ENCODE measurements around the gene HYAL2. TPM values are rescaled to one million over a fixed set of nuclear protein-coding genes. Genes with fewer than 3 reads are reported as not detected.
A peak's percentile ranks its signal among the peaks of the same experiment; 100 is the strongest.

The HYAL2 gene
- total and polyA plus RNA-seq, 8 donors, result 67.2 to 171 (median 91.3) TPM

GRCh38 chr3:50331364-50331907, 8.9 kb upstream of the HYAL2 start:
- H3K9me3 ChIP-seq, result no peaks in the 10 kb centered on the region
- ATAC-seq (no peak), DNase-seq (peak in 1 of 4 donors; percentile 54)
- no peaks in the 10 kb centered on the region for H3K27me3 ChIP-seq
- no peak overlapping the region for H3K4me3 ChIP-seq
- intact Hi-C loops (cut with DNase I), result no loop called here
- no peak overlapping the region for H3K27ac ChIP-seq
- peaks cover 26 to 69% of the 10 kb centered on the region in 2 donors for H3K4me1 ChIP-seq
- H3K36me3 ChIP-seq, result peaks cover 0 to 46% of the 10 kb centered on the region in 2 donors
- TF ChIP-seq, protein P1, sequence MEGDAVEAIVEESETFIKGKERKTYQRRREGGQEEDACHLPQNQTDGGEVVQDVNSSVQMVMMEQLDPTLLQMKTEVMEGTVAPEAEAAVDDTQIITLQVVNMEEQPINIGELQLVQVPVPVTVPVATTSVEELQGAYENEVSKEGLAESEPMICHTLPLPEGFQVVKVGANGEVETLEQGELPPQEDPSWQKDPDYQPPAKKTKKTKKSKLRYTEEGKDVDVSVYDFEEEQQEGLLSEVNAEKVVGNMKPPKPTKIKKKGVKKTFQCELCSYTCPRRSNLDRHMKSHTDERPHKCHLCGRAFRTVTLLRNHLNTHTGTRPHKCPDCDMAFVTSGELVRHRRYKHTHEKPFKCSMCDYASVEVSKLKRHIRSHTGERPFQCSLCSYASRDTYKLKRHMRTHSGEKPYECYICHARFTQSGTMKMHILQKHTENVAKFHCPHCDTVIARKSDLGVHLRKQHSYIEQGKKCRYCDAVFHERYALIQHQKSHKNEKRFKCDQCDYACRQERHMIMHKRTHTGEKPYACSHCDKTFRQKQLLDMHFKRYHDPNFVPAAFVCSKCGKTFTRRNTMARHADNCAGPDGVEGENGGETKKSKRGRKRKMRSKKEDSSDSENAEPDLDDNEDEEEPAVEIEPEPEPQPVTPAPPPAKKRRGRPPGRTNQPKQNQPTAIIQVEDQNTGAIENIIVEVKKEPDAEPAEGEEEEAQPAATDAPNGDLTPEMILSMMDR (IDR thresholded peaks at IDR 0.05), result no peak

GRCh38 chr3:50330330-50330729, 7.8 kb upstream of the HYAL2 start:
- ATAC-seq, result no peak
- no peak overlapping the region for H3K4me3 ChIP-seq
- peaks cover 0 to 57% of the 10 kb centered on the region in 2 donors for H3K36me3 ChIP-seq
- no peaks in the 10 kb centered on the region for H3K9me3 ChIP-seq
- no peaks in the 10 kb centered on the region for H3K27me3 ChIP-seq
- intact Hi-C loops (cut with DNase I), result no loop called here
- no peak overlapping the region for H3K27ac ChIP-seq
- no peak for DNase-seq
- H3K4me1 ChIP-seq, result peaks cover 15 to 68% of the 10 kb centered on the region in 2 donors
- TF ChIP-seq, protein P1 (IDR thresholded peaks at IDR 0.05), result no peak

GRCh38 chr3:50327943-50328691, 5.6 kb upstream of the HYAL2 start, which contains the start of gene TUSC2:
Gene TUSC2, minus strand, starts transcription at chr3:50328223. Its CDS starts 124 bp downstream, at chr3:50328099.
- peak; percentile 93 for ATAC-seq
- TF ChIP-seq, protein P1 (IDR thresholded peaks at IDR 0.05), result no peak
- no peaks in the 10 kb centered on the region for H3K27me3 ChIP-seq
- H3K36me3 ChIP-seq, result peaks cover 0 to 58% of the 10 kb centered on the region in 2 donors
- H3K9me3 ChIP-seq, result no peaks in the 10 kb centered on the region
- peak; percentile 94 to 98 (median 97) for DNase-seq
- H3K27ac ChIP-seq, result peak within 1 kb of the TSS; percentile 59 to 84
- intact Hi-C loops (cut with DNase I), result no loop called here
- peaks cover 6 to 68% of the 10 kb centered on the region in 2 donors for H3K4me1 ChIP-seq
- H3K4me3 ChIP-seq, result peak within 1 kb of the TSS; percentile 95 to 100

DNA sequence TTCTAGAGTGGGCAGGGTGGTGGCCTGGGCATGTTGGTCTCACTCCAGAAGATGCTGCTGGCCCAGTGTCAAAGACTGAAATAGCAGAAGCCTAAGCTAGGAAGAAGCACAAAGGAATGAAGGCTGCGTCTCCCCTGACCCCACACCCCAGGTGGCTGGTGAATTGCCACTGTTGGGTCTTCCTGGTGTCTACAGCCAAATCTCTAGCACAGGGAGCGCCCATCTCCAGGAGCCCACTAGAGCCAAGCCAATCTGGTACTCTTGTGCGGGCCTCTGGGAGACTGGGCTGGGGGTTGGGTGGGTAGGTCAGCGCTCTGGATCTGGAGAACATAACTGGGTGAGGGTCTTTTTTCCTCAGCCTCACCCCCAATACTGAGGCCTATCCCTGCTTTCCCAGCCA, 4.6 kb upstream of the HYAL2 start:
- no peaks in the 10 kb centered on the region for H3K9me3 ChIP-seq
- ATAC-seq, result no peak
- TF ChIP-seq, protein P1 (IDR thresholded peaks at IDR 0.05), result no peak
- no peaks in the 10 kb centered on the region for H3K27me3 ChIP-seq
- peaks cover 0 to 49% of the 10 kb centered on the region in 2 donors for H3K36me3 ChIP-seq
- peak overlapping the region; percentile 95 to 100 for H3K4me3 ChIP-seq
- no peak overlapping the region for H3K27ac ChIP-seq
- H3K4me1 ChIP-seq, result peaks cover 11 to 68% of the 10 kb centered on the region in 2 donors
- DNase-seq, result no peak
- intact Hi-C loops (cut with DNase I), result no loop called here

DNA sequence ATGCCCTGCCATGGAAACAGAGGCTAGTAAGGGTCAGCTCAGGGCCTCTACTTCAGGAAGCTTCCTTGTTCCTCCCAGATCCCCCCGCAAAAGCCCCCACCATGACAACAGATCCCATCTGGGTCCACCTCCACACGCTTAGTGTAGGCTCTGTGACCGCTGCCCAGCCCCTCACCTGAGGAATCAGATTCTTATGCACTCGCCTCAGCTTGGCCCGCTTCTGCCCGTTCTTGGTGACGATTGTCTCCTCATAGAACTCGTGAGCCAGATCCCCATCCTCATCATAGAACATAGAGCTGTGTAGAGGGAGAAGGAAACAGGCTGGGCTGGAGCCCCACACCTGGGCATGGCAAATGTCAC, 3.6 kb upstream of the HYAL2 start:
- intact Hi-C loops (cut with DNase I), result no loop called here
- no peaks in the 10 kb centered on the region for H3K9me3 ChIP-seq
- H3K27me3 ChIP-seq, result no peaks in the 10 kb centered on the region
- H3K36me3 ChIP-seq, result peaks cover 0 to 40% of the 10 kb centered on the region in 2 donors
- peak overlapping the region in 1 of 2 donors; percentile 93 for H3K27ac ChIP-seq
- DNase-seq, result no peak
- H3K4me3 ChIP-seq, result no peak overlapping the region
- TF ChIP-seq, protein P1 (IDR thresholded peaks at IDR 0.05), result no peak
- no peak for ATAC-seq
- H3K4me1 ChIP-seq, result peaks cover 14 to 67% of the 10 kb centered on the region in 2 donors

Data from left lung (tissue), 10 donors.